Neural progenitor cell (in vitro differentiated cells): ENCODE measurements around the gene KRT13.

Source experiments
- CTCF ChIP-seq: fragments of 200-600 bp; sonication (generic); IDR thresholded peaks from 2 replicates; pipeline ENCODE4 v1.5.1; 2017; ENCODE audit warnings: antibody characterized with exemption, mild to moderate bottlenecking
- EZH2 ChIP-seq: fragments of 200-600 bp; sonication (generic); IDR thresholded peaks from 2 replicates; pipeline ENCODE4 v1.6.1; 2017; ENCODE audit warnings: antibody characterized with exemption, mild to moderate bottlenecking, moderate library complexity
- EZH2phosphoT487 ChIP-seq: fragments of 200-600 bp; sonication (generic); IDR thresholded peaks from 2 replicates; pipeline ENCODE4 v1.6.1; 2017; ENCODE audit warnings: antibody characterized with exemption

- TF ChIP-seq CTCF = no peak
- no peak for TF ChIP-seq EZH2
- no peak for TF ChIP-seq EZH2phosphoT487
Observed at GRCh38 chr17:41546819-41547218, 41.4 kb upstream of the KRT13 start.
